Inferior parietal cortex (tissue), 1 donor: Measurements from ENCODE around the gene IBA57.
"Not testable (repeated sequence)": the region's sequence is repeated elsewhere in the genome, so short reads cannot be mapped to it uniquely, and the experiment has no call there.

Experiments
- DNase-seq: peaks from one replicate; pipeline ENCODE4 v3.0.0-alpha.2; 2016; ENCODE audit errors: extremely low spot score

Gene IBA57

DNA sequence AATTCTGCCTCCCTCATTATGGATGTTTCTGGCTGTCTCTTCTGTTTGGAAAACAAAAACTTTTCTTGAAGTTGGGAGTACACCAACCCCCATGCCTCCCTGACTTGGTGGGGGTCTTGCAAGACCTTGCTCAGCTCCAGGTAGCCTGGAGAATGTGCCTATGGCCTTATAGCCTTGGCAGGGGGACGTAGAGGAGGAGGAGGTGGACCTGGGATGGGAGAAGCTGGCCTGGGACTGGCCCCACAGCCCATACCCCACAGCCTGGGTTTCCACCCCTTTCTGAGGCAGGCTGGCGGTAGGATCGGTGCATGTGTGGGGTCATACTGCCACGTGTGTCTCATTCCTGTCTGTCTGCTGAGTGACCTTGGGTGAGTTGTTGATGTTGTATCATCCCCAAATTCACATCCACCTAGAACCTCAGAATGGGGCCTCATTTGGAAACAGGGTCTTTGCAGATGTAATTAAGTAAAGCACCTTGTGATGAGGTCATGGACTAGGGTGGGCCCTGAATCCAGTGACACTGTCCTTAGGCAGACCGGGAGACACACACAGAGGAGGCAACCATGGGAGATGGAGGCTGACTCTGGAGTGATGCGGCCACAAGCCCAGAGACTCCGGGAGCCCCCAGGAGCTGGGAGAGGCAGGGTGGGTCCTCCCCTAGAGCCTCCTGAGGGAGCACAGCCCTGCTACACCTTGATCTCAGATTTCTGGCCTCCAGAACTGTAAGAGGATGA lies 60.7 kb downstream of the IBA57 start:
- DNase-seq: no peak

DNA sequence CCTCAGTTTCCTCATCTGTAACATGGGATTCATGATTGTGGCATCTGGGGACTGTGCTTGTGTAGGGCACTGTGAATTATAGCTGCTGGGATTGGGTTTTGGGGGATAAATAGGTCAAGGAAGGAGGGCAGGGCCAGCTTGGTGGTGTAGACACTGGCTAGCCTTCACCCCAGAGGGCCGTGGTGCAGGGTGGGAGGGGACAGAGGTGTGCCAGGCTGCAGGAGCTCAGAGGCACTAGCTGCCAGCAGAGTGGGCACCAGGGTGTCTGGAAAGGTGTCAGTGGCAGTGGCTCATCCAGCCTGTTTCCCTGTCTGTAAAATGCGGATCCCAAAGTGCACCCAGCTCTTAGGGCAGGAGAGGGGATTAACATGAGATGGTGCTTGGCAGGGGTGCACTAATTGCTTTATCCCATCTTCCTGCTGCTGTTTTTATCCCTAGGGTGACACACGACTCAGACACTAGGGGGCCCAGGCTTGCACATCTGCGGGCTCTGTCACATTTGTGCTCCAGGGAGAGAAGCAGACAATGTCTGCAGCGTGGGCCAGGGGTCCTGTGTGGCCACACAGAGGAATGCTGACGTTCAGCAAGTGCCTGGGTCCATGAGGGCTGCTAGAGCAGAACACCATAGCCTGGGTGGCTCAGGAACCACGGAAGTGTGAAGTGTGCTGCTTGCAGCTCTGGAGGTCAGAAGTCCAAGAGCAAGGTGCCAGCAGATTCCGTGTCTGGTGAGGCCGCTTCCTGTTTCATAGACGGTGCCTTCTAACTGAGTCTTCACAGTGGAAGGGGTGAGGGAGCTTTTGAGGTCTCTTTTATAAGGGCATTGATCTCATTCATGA lies 61.6 kb downstream of the IBA57 start:
- DNase-seq: no peak

DNA sequence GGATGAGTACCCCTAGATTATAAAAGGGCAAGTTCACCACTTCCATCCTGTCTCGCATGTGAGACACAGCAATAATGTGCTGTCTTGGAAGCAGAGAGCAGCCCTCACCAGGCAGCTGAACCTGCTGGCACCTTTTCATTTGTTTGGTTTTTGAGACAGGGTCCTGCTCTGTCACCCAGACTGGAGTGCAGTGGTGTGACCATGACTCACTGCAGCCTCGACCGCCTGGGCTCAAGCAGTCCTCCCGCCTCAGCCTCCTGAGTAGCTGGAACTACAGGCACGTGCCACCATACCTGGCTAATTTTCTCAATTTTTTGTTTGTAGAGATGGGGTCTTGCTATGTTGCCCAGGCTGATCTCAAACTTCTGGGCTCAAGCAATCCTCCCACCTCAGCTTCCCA lies 62.5 kb downstream of the IBA57 start:
- not testable (repeated sequence) for DNase-seq

DNA sequence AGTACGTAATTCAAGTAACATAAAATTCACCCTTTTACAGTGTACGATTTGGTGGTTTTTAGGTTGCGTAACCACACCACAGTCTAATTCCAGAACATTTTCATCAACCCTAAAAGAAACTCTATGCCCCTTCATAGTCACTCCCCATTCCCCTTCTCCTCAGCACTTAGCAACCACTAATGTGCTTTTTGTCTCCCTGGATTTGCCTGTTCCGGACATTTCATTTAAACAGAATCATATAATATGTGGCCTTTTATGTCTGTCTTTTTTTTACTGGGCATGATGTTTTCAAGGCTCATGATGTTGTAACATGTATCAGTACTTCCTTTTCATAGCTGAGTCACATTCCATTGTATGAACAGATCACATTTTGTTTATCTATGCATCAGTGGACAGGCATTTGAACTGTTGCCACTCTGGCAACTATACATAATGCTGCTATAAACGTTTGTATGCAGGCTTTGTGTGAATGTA lies 63.0 kb downstream of the IBA57 start:
- DNase-seq: no peak

DNA sequence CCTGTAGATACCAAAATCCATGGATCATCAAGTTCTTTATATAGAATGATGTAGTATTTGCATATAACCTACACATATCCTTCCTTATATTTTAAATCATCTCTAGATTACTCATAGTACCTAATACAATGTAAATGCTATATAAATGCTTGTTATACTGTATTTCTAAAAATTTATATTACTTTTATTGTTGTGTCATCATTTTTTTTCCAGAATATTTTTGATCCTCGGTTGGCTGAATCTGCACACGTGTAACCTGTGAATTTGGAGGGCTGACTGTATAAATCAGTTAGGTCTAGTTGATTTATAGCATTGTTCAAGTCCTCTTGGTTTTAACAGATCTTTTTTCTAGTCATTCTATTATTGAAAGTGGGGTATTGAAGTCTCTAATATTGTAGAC lies 65.6 kb downstream of the IBA57 start:
- DNase-seq: no peak
